Right kidney (tissue), 1 donor: Measurements from ENCODE around the gene SLC24A4.

ENCODE experiments used
- DNase-seq: peaks from one replicate; pipeline ENCODE4 v3.0.0-alpha.2; 2016

Gene SLC24A4

GRCh38 chr14:92481386-92481785 lies 158.4 kb downstream of the SLC24A4 start:
- no peak for DNase-seq

DNA sequence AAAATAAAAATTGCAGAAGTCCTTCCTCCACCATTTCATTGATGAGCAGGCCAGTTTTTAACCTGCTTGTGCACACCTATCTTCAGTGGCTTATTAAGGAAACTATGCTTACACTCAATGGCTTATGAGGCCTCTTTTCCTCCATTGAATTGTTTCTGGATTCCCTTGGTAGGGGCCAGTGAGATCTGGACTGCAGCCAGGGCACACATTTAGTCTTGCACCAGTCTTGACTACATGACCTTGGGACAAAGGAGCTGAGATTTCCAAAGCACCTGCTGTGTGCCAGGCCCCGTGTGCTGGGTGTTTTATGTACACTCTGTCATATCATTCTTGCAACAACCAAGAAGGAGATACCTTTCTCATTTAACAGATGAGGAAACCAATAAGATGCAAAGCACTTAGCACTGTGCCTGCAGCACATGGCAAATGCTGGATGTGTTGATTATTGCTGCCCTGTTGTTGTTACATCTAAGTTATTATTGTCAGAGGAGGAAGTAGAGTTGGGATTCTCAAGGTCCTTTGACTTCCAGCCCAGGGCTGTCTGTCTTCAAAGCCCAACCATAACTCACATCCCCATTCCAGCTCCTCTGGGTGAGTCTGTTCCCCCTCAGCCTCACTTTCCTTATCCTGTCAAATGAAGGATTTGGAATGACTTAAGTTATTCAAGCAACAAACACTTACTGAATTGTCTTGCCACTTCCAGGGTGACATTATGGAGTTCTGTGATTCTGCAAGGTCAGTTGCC lies 159.0 kb downstream of the SLC24A4 start:
- no peak for DNase-seq

DNA sequence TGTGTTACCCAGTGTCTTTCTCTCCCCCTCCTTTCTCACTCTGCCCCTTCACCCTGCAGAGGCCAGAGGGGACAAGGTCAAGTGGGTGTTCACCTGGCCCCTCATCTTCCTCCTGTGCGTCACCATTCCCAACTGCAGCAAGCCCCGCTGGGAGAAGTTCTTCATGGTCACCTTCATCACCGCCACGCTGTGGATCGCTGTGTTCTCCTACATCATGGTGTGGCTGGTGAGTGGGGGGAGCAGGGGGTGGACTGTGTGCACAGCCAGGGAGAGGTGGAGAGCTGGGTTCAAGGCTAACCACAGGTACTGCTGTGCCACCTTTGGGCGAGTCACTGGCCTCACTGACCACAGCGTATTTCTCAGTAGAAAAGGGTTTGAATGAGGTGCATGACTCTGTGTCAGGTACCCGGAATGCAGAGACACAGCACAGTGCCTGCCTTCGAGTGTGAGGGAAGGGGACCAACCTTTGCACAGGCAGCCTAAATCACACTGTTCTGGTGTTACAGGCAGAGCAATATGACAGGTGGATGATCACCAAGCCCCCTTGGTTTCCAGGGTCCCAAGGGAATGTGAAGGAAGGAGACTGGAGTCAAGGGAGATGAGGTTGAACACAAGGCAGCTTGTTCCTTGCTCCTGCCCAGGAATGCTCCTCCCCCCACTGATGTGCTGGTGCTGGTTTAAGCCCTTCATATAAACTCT lies 159.8 kb downstream of the SLC24A4 start:
- DNase-seq, result no peak

GRCh38 chr14:92484132-92484823 lies 161.3 kb downstream of the SLC24A4 start:
- DNase-seq, result no peak

- no peak for DNase-seq
These were observed 163.9 kb downstream of the SLC24A4 start for GRCh38 chr14:92486881-92487280.

DNA sequence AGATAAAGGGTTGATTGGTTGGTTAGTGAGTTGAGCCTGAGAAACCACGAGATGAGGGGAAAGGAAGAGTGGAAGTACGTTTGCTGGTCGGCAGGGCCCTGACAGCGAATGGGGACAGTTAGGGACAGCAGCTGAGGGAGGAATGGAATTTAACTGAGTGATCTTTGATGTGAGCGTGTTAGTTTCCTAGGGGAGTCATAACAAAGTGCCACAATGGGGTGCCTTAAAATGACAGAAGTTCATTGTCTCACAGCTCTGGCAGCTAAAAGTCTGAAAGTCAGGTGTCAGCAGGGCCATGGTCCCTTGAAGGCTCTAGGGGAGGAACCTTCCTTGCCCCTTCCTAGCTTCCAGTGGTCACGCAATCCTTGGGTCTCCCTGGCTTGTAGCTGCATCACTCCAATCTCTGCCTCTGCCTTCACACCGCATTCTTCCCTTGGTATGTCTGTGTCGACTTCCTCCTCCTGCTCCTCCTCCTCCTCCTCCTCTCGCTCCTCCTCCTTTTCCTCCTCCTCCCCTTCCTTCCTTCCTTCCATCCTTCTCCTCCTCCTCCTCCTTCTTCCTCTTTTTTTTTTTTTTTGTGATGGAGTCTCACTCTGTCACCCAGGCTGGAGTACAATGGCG lies 164.7 kb downstream of the SLC24A4 start:
- no peak for DNase-seq

DNA sequence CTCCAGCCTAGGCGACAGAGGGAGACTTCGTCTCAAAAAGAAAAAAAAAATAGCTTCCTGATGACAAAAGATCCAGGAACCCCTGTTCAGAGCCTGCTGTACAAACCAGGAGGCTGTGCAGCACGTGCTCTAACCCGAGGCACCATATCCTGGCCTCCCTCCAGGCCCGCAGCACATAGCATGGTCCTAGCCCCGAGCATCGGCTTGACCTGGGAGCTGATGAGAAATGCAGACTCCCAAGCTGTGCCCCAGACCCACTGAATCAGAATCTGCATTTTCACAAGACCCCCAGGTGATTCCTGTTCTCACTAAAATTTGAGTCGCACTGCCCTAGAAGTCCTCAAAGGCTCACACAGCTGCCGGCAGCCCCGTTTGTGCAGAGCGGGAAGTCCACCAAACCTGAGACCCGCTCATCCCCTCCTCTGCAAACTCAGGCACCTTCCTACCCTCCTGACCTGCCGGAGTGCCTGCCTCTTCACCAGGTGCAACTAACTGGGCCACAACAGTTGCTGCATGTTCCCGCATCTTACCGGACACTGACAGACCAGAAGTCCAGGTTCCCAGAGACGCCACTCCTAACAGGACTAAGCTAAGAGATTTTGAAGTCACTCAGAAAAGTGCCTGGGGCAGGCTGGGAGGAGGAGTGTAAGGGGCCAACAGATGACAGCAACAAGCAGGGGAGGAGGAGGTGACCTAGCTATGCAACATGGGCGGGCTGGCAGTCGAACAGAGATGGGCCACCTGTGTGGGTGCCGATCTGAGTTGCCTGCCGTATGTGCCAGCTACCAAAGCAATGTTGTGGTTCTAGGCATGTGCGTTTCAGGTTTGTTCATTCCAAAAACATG lies 166.7 kb downstream of the SLC24A4 start:
- DNase-seq, result peak; percentile 13

GRCh38 chr14:92490239-92490959 lies 167.4 kb downstream of the SLC24A4 start:
- DNase-seq, result no peak

- no peak for DNase-seq
These were observed 168.8 kb downstream of the SLC24A4 start for GRCh38 chr14:92491782-92492181.

GRCh38 chr14:92492258-92492657 lies 169.3 kb downstream of the SLC24A4 start:
- DNase-seq, result no peak

DNA sequence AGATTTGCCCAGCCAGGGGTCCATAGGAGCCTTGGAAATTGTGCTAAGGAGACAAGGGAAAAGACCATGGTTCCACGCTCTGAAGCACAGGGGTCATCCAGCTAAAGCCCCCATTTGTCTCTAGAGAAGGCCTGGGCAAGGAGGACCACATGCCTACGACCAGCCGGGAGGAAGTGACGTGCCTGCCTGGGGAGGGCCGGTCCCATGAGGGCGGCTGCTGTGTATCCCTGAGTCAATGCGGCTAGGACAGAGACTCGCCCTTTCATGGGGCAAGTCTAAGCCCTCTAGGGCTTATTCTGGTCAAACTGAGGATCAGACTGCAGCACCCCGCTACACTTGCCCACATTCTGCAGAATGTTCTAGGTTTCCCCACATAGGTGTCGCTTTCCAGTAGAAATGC lies 170.1 kb downstream of the SLC24A4 start:
- DNase-seq, result no peak

- no peak for DNase-seq
These were observed 170.5 kb downstream of the SLC24A4 start for GRCh38 chr14:92493492-92493891.

DNA sequence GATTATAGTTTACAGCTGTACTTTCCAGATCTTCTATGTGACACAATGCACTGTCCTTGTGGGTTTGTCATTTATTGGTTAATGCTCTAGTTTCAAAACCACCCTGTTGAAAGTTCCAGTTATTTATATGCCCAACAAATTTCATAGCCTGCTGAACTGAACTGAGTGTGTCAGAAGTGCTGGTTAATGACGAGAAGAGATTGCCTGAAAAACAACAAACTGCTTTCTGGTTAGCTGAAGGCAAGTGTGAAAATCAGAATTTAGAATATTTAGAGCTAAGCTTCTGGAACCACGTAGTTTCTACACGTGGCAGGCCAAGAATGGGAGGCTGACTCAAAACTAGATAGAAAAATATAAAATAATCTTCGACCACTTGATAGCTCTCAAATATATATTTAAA lies 171.5 kb downstream of the SLC24A4 start:
- no peak for DNase-seq

GRCh38 chr14:92495027-92495426 lies 172.1 kb downstream of the SLC24A4 start:
- no peak for DNase-seq

DNA sequence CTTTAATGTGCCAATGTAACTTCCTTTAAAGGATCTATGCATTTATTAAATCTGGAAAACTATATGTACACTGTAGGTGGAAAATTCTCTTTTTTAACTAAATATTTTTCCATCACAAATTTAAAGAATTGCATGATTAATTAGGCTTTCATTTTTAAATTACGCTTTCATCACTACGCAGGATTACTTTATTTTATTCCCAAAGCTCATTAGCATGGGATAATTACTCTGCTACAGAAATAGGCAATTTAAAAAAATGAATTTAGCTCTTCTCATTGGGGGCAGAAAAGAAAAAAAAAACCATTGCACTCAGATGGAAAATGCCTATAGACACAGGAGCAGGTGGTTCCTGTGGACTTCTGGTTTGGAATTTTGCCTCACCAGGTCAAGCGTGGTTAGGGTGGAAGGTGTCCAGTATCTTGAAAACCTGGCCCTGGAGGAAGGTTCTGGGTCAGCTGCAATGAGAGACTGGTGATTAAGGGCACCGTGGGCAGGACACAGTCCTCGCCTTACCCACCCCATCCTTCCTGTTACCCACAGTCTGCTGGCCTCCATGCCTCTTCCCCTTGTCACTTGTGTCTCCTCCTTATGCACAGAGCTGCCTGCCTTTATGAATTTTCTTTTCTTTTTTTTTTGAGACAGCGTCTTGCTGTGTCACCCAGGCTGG lies 173.4 kb downstream of the SLC24A4 start:
- no peak for DNase-seq

GRCh38 chr14:92497391-92497790 lies 174.4 kb downstream of the SLC24A4 start:
- no peak for DNase-seq

DNA sequence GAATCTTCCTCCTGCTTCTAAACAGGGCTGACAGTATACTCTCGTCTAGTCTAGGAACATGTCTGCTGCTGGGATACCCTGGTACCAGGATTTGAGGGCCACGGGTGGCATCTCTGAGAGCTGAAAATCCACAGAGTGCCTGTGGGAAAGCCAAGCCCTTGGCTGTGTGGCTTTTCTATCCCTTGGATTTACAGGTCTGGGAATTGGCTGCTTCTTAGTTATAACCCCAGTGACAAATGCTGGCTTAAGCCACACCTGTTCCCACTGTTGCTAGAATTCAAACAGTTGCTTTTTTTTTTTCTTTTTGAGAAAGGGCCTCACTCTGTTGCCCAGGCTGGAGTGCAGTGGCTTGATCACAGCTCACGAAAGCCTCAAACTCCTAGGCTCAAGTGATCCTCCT lies 176.3 kb downstream of the SLC24A4 start:
- DNase-seq, result no peak

DNA sequence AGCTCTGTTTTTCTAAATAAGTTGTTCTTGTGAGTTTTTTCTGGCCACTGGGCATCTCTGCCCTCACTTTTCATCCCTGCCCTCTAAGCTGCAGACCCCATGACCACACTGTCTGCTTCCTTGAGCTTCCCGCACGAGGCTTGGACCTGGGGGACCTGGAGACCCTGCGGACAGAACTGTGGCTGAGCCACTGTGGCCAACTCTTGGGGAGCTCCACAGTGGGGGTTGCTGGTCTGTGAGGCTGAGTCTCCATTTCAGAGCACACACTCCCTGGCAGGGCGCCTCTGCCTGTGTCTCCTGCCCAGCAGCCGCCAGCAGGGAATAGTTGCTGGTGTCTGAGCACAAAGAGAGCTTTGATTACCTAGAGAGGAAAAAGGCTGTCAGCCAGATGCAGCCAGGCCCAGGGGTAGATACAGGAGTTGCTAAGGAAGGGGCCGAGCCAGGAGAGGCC lies 177.6 kb downstream of the SLC24A4 start:
- no peak for DNase-seq

GRCh38 chr14:92501891-92502351 lies 179.0 kb downstream of the SLC24A4 start:
- DNase-seq, result no peak

DNA sequence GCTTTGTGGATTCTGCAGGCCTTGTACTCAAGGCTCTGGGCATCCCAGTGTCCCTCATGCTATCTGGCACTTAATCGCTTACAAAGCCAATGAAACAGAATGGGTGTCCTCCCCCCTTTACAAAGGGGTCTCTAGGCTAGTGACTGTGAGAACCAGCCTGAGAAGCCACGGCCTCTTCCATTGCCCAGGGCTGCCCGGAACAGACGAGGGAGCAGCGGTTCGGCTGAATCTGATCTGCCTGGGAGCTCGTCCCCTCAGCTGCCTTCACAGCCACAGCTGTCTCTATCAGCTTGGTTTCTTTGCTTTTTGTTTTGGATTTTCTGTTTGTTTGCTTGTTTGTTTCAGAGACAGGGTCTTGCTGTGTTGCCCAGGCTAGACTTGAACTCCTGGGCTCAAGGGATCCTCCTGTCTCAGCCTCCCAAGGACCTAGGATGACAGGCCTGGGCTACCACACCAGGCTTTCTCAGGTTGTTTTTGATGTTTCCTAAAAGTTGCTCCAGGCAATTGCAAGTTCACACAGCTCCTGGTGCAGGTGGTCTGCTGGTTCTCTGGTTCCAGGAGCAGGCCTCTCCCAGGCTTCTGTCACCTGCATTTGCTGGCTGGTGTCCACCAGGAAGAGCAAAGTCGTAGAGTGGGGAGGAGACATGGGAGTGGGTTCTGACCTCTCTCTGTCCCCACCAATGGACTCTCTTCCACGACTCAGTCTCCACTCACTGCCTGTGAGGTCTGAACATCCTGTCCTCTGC lies 179.7 kb downstream of the SLC24A4 start:
- no peak for DNase-seq
